GM18870 (cell line): ENCODE data around the gene PCID2.
A peak's percentile ranks its signal among the peaks of the same experiment; 100 is the strongest.
"Not testable (repeated sequence)": the region's sequence is repeated elsewhere in the genome, so short reads cannot be mapped to it uniquely, and the experiment has no call there.

Experiments
- ATAC-seq: cut with Tn5 transposase; IDR thresholded peaks from one replicate; pipeline ENCODE4 v1.9.1; 2021; ENCODE audit warnings: moderate library complexity; ENCODE audit not compliant: unreplicated experiment

PCID2 gene

GRCh38 chr13:113208421-113209335 lies at the start of gene PCID2:
TSS of gene PCID2 (minus strand) at chr13:113208669. CDS start at chr13:113208634, 35 bp downstream.
- peak; percentile 58 for ATAC-seq

GRCh38 chr13:113257908-113258307 lies 49.4 kb upstream of the PCID2 start:
- not testable (repeated sequence) for ATAC-seq

- no peak for ATAC-seq
Measured at GRCh38 chr13:113252516-113253095, 44.1 kb upstream of the PCID2 start.

GRCh38 chr13:113245849-113246796 lies 37.7 kb upstream of the PCID2 start:
- ATAC-seq = no peak

- ATAC-seq = no peak
Measured at GRCh38 chr13:113243847-113244246, 35.4 kb upstream of the PCID2 start.

GRCh38 chr13:113241623-113242022 lies 33.2 kb upstream of the PCID2 start:
- ATAC-seq = not testable (repeated sequence)

GRCh38 chr13:113239986-113240385 lies 31.5 kb upstream of the PCID2 start:
- ATAC-seq = no peak

- ATAC-seq = no peak
Measured at GRCh38 chr13:113239357-113239756, 30.9 kb upstream of the PCID2 start.

- ATAC-seq = no peak
Measured at GRCh38 chr13:113238536-113238935, 30.1 kb upstream of the PCID2 start.

GRCh38 chr13:113233101-113233500 lies 24.6 kb upstream of the PCID2 start:
- ATAC-seq = no peak

GRCh38 chr13:113232208-113233003 lies 23.9 kb upstream of the PCID2 start:
- no peak for ATAC-seq

GRCh38 chr13:113231306-113232207 lies 23.1 kb upstream of the PCID2 start:
- ATAC-seq = no peak

GRCh38 chr13:113229791-113230190 lies 21.3 kb upstream of the PCID2 start:
- ATAC-seq = no peak

- no peak for ATAC-seq
Measured at GRCh38 chr13:113229161-113229560, 20.7 kb upstream of the PCID2 start.

GRCh38 chr13:113226873-113227450 lies 18.5 kb upstream of the PCID2 start:
- no peak for ATAC-seq

- no peak for ATAC-seq
Measured at GRCh38 chr13:113225515-113225914, 17.0 kb upstream of the PCID2 start.

- ATAC-seq = no peak
Measured at GRCh38 chr13:113224486-113224885, 16.0 kb upstream of the PCID2 start.

- no peak for ATAC-seq
Measured at GRCh38 chr13:113223070-113223469, 14.6 kb upstream of the PCID2 start.

GRCh38 chr13:113220877-113221276 lies 12.4 kb upstream of the PCID2 start:
- ATAC-seq = no peak
